Stimulated activated CD8-positive, alpha-beta memory T cell treated with anti-CD3 and anti-CD28 coated beads, Interleukin-4, amount 100 ng/mL, for 24 hours (primary cell): ENCODE measurements around the gene CCL20.

Experiments used
- DNase-seq: peaks from one replicate; pipeline ENCODE4 v3.0.0-alpha.2; 2020; ENCODE audit warnings: low read depth

Gene CCL20

DNA sequence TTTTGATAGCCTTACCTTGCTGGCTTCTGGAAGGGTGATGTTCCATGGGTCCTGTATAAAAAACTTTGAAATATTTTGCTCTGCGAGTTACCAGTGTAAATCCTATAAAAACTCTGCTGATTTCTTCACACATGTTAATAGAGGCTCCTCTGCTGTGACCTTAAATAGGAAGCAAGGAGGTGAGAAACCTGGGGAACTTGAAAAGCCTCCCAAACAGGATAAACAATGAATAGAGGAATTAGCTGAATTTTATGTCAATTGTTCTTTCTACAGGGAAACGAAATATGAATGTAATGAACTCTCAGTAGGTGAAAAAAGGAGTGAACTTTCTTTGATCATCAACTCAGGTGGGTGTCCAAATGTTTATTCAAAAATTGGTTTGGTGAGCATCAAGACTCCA is 10.8 kb upstream of the CCL20 start:
- no peak for DNase-seq

DNA sequence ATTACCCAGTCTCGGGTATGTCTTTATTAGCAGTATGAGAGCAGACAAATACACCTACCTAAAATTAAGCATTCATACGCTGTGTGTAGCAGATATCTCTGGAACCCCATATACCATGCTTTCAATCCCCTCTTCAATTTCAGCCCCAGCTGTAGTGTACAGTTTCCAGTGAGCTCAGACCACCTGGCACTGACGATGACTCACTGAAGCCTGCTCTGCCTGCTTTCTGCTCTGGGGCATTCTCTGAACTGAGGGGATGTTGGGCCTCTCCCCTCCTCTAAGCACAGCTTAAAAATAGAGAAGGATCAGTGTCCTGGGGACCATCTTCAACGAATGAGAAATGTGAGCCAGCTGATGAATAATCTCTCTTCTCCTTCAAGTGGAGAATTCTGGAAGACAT is 8.7 kb upstream of the CCL20 start:
- DNase-seq, result no peak

DNA sequence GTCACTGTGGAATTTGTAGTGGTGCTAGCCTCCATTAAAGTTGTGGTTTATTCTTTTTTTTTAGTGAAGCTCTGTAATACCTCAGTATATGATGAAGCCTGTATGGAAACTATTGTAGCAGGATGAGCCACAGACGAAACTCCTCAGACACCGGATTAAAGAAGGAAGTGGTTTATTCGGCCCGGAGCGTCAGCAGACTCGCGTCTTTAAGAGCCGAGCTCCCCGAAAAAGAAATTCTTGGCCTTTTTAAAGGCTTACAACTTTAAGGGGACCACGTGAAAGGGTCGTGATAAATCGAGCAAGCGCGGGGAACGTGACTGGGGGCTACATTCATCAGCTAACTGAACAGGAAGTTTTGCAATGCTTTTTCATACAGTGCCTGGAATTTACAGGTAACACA is 8.1 kb upstream of the CCL20 start:
- no peak for DNase-seq

DNA sequence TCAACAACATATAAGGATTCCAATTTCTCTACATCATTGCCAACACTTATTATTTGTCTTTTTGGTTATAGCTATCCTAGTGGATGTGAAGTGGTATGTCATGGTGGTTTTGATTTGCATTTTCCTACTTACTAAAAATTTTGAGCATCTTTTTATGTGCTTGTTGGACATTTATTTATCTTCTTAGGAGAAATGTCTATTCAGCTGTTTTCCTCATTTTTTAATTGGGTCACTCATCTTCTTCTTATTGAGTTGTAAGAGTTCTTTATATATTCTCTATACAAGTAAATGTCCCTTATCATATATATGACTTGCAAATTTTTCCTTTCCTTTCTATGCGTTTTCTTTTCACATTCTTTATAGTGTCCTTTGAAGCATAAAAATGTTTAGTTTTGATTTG is 4.7 kb upstream of the CCL20 start:
- DNase-seq, result no peak

DNA sequence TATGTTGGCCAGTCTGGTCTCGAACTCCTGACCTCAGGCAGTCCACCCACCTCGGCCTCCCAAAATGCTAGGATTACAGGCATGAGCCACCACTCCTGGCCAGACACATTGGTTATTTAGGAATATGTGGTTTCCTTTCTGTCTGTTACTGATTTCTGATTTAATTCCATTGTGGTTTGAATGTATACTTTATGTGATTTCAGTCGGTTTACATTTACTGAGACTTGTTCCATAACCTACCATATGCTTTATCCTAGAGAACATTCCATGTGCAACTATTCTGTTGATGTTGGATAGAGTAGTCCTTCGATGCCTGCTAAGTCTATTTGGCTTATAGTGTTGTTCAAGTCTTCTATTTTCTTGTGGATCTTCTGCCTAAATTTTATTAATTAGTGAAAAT is 1.6 kb upstream of the CCL20 start:
- no peak for DNase-seq

DNA sequence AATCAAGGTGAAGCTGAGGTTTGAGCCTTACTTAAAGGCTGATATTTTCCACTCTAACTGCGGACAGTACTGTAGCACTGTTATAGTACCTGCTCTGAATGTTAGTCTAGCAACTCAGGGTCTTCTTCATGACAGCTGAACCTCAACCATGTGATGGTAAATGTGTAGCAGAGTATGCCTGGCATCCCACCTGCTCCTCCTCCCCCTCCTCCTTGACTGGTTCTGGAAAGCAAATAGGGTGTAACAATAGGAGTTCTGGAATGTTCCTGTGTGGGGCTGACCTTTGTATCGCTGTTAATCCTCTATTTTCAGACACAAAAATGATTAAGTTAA is 447 bp upstream of the CCL20 start:
- no peak for DNase-seq

DNA sequence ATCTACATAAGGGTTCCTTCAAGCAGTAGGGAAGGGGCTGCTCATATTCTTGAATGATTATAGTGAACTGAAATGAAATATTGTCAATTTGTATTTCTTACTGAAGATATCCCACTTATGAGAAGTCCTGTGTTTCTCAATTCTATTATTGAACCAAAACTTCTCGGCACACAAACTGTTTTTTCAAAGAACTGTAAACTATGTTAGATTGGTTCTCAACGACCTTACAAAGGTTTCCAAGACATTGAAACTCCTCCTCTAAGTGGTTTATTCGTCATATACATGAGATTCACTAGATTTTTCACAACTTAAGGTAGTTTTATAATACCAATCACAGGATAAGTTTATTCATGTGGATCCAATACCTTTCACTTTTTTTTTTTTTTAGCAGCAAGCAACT is 1.4 kb downstream of the CCL20 start:
- DNase-seq, result no peak

DNA sequence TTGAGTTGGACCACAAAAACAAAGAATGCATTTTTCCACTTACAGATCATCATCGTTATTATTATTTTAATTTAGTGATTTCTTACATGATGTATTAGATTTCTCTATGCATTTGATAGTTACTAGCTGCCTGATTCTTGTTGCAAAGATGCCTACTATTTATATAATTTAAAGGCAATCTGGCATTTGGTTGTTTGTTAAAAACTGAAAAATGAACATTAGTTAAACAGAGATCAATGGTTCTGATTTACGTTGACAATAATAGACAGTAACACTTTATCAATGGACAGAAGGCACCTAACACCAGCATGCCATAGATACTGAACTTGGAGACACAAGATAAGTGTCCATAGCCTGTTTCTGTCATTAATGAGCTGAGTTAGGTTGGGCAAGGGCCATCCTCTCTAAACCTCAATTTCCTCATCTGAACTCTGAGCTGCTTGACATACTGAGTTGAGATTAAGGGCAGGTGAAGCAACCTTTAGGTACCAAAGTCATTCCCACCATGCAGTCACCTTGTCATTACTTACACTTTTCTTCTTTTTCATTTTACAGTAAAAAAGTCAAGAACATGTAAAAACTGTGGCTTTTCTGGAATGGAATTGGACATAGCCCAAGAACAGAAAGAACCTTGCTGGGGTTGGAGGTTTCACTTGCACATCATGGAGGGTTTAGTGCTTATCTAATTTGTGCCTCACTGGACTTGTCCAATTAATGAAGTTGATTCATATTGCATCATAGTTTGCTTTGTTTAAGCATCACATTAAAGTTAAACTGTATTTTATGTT is 3.1 kb downstream of the CCL20 start:
- DNase-seq, result no peak

DNA sequence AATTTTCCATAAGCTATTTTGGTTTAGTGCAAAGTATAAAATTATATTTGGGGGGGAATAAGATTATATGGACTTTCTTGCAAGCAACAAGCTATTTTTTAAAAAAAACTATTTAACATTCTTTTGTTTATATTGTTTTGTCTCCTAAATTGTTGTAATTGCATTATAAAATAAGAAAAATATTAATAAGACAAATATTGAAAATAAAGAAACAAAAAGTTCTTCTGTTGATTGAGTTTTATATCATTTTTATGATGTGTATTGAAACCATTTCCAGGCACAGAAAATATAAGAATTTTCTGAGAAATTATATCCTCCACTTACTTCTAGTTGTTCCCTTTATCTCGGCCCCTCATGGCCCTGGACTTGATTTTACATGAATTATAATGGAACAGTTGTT is 3.7 kb downstream of the CCL20 start:
- no peak for DNase-seq

DNA sequence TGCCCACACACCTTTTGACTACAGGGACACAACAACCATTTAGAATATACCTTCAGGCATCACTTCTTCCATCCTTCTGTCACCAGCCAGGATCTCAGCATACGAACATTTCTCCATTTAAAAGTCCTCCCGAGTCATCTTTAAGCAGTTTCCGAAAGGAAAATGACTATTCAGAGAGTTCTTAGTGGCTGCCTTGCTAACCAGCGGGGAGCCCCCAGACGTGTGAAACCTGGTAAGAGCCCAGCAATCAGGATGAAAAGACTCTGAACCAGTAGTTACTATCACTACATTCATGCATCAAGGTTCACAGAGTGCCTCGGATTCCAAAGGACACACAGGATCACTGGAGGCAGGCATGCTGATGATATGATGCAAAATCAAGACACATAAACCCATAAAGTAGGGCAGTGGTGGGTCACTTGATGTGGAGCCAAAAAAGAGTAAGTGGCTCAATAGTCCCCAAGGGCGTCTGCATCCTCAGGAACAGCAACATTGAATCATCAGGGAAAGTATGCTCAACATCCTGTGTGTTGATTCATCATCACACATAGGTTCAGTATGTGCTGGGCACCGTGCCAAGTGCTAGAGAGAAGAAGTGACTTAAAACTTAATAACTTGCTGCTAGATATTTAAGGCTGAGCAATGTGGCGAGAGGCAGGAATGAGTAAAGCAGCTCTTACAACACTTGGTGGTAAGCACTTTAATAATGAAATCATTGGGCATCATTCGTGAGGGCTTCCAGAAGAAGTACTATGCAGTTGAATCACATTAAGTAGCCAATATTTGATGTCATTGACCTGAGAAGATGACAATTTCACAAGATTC is 4.4 kb downstream of the CCL20 start:
- DNase-seq, result peak; percentile 49

DNA sequence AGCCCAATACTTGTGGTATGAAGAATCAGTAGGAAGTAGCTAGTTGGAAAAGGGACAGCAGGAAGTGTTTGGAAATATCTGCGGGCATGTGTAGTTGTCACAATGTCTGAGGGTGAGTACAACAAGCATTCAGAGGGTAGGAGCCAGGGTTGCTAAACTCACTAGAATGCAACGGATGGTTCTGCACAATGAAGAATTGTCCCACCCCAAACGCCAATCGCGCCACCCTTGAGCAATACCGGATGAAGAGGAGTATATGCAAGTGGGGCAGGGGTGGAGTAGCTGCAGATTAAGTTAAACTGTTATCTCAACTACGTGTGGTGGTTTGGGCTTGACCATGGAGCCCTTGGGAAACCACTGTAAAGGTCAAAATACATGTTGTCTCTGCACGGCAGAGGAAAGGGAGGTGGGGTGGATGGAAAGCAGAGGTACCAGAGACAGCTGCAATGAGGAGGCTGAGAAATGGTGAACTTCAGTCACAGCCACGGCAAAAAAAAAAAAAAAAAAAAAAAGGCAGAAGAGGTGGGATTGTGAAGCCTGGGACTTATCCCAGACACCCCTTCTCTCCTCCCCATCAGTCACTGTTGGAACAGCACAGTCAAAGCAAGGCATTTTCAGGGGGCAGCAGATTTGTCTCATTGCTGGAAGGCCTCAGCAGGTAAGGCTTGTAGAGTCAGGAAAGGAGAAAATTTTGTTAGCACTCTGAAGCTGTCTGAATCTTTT is 5.2 kb downstream of the CCL20 start:
- DNase-seq, result no peak

DNA sequence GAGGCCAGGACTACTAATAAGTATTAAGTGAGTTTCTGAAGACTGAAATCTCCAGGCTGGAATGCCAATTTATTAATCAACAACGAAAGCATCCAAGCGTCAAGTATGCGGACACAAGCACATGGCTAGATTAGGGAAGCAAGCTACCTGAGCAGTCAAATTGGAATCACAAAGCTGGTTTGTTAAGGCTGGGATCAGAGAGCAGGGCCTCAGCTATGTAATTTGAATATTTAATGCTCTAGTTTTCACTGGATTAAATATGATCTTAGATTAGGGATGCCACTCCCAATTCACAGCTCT is 5.7 kb downstream of the CCL20 start:
- DNase-seq, result no peak

DNA sequence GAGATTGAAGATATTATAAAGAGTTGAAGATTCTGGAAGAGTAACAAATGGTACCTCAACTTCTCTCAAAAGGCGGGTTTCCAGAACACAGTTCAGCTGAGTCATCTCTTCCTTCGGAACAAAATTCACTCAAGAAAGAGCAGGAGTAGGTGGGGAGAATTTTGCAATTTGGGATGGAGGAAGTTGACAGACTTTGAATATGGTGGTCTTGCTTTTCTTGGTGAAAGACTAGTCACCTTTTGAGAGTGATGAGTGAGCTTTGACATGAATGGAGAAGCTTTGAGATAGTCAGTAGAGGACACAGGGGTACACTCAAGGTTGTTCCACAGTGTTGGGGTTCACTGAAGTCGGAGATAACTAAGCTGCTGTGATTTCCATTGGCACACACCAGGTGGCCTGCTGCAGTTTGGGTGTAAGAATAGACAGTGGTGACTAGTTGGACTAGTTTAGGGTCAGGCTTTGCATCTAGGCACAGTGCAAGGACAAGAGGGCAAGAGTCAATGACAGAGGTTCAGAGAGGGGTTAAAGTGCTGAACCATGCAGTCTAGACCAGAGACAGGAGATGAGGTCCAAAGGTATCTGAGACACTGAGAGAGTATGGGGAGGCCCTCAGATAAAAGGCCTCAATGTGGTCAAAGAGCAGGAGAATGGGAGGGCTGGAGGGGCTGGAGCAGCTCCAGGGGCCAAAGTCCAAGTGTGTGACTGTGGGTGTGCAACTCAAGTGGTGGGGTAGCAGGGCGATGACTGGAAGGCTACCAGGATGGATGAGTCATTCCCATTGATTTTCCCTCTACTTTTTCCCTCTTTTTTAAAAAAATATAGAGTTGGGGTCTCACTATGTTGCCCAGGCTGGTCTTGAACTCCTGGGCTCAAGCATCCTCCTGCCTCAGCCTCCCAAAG is 7.7 kb downstream of the CCL20 start:
- no peak for DNase-seq

DNA sequence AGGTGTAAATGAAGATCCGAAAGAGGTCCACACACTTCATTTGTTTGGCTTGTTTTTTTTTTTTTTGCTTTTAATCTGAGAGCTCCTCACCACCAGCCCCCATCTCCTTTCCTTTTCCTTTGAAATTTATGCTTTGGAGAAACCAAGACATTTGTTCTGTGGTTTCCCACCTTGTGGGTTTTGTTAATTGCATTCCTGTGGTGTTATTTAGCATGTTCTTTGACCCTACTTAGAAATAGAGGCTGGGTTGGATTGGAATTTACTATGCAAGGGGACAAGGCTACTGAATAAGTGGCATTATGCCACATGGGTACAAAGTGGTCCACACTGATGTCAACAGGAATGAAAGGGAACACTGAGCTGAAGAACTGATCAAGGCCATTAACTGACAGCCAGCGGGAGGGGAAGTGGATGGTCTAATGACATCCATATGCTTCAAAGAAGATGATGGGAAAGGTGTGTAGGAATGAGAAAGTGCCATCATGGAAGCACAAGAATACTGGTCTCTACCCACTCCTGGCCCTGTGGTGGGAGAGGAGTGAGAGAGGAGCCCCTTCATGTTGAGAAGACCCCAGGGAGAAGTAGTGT is 8.9 kb downstream of the CCL20 start:
- no peak for DNase-seq

DNA sequence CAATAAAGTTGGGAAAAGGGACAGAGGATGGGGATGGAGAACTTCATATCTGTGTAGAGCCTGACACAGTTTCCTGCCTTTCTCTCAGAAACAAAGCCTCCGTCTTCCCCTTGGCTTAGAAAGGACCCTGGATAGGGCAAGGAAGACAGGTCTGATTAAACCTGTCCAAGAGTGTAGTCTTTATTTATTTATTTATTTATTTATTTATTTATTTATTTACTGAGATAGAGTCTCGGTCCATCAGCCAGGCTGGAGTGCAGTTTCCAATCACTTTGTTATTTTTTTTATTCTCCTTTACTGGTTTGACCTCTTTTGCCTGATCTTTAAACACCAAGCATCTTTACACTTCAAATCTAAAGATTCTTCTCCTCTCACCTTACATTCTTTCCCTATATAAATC is 10.3 kb downstream of the CCL20 start:
- no peak for DNase-seq

DNA sequence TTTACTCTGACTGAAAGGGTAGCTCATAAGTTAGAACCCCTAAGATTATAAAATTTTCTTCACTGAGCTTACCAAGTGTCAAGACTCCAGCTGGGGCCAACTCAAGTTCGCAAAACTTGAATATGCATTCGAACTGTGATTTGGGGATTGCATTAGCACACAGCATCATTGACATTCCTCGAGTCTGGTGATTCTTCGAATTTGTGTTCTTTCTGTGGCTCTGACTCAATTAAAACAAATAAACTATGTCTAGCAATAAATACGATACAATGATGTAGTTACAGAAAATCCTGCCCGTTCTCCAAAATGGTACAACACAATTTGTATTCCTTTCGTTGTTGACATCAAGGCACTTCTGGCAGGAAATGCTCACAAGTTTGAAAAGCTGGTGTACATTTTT is 11.1 kb downstream of the CCL20 start:
- no peak for DNase-seq

DNA sequence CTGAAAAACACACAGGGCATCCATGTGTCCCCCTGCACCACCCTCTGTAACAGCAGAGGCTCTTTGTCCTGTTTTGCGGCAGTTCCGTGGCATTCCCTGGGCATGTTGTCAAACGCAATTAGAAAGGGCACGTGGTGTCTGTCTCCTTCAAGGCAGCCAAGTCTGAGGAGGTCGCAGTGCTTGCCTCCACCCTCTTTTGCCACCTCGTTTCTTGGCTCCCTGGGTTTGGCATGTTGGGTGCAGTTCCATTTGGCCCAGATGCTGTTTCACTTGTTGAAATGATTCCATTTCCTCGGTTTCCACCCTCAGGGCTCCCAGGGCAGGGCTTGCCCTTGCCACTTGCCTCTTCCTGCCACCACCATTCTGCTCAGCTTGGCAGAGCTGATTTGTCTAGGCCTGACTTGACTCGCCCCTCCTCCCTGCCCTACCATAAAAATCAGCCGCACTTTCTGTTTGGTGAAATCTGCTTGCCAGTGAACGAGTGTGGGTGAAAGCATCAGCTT is 12.4 kb downstream of the CCL20 start:
- no peak for DNase-seq

DNA sequence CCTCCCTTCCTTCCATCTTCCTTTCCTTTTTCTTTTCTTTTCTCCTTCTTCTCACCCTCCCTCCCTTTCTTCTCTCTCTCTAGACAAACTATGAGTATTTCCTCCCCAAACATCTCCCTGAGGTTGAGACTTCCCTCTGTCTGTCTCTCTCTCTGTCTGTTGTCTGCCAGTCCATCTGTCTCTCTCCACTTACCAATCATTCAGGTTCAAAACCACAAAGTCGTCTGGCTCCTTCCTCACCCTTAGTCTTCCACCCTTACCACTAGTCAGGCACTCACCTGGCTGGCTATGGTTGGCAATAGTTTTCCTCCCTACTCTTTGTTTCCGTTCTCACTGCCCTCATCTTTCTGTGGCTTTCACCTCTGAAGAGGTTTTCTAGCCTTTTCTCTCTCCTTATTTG is 12.9 kb downstream of the CCL20 start:
- DNase-seq, result no peak

DNA sequence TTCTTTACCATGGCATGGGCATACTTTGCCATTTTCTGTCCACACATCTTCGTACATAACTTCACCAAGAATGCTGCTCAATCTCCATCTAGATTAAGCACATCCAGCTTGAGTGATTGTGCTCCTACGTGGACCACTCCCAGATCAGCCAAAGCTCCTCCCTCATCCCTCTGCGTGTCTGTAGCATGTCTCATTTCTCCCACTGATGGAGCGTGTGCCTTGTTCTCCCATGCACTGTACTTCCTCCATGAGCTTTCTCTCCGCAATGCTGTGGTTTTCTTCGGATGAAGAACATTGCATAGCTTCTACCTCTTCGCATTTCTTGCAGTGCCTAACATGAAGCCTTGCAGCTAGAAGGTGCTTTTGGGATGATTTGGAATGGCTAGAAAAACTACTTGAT is 13.5 kb downstream of the CCL20 start:
- no peak for DNase-seq

DNA sequence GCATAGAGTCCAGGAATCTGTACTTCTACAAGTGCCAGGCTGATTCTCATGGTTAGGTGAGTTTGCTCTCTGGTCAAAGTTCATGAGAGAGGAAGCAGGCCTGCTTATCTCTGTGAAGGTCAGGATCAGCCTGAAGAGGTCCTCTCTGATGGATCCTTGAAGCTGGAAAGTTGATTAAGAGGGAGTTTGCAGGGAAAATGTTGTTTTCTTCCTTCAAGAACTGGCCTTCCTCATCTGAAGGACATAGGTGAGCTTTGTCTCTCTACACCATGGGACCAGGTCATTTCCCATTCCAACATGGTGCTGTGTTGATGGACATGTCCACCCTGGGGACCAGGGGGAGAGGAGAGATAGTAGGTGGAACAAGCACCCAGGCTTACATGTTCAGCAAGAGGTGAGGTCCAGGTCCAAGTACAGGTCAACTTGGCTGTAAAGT is 14.9 kb downstream of the CCL20 start:
- DNase-seq, result no peak

DNA sequence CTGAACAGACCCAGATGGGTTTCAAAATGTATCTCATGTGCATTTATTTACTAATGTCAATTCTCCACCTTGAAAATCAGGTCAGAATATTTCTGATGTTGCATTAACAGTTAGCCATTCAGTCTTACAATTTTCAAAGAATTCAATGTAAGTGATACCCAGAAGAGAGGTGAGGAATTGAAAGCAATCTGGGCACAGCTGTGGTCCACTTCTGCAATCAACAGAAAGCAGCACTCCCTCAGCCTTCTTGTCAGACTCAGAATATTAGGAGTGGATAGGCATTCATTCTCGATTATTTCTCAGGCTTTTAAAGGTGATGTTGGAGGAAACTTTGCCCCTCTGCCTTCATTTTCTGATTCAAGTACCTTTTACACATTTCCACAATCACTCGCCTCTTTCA is 15.7 kb downstream of the CCL20 start:
- no peak for DNase-seq

DNA sequence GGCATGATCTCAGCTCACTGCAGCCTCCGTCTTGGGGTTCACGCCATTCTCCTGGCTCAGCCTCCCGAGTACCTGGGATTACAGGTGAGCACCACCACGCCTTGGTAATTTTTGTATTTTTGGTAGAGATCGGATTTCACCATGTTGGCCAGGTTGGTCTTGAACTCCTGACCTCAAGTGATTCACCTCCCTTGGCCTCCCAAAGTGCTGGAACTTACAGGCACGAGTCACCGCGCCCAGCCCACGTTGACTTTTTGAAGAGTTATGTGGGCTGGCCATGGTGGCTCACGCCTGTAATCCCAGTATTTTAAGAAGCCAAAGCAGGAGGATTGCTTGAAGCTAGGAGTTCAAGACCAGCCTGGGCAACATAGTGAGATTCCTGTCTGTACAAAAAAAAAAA is 20.8 kb downstream of the CCL20 start:
- no peak for DNase-seq
